HG03103 (cell line): Measurements from ENCODE around the gene IGSF9B.
A peak's percentile ranks its signal among the peaks of the same experiment; 100 is the strongest.

Experiments used
- ATAC-seq: cut with Tn5 transposase; IDR thresholded peaks from one replicate; pipeline ENCODE4 v1.9.1; 2021; ENCODE audit warnings: low read depth; ENCODE audit not compliant: unreplicated experiment

IGSF9B gene

DNA sequence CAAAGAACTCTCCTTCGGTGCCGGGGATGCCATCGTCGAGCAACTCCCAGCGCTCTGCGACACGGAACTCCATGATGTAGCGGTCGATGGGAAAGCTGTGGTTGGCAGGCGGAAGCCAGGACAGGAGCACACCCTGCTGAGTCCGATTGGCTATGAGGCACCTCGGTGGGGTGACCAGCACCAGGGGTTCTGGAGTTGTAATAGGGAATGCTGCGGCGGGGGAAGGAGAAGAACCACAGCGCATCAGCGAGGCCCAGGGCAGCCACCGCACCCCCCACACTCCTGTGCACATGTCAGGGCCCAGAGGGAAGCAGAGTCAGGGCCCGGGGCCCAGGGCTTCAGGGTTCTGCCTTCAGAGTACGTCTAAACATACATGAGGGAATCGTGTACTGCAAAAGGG is 31.0 kb downstream of the IGSF9B start:
- no peak for ATAC-seq

DNA sequence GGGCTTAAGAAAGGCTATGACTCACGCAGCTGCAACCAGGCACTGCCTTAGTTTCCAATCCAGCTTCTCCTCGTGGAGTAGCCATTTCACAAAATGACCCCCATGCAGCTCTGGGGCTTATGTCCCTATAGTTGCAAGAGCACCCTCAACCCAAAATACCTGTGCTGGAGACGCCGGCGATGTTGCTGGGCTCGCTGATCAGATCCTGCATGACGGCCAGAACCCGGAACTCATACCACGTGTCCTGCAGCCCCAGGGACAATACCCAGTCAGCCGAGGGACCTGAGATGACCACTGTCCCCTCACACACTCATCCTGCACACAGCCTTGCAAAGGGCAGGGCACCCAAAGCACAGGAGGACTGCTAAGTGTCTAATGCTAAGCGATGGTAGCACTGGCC is 32.1 kb downstream of the IGSF9B start:
- ATAC-seq, result no peak

DNA sequence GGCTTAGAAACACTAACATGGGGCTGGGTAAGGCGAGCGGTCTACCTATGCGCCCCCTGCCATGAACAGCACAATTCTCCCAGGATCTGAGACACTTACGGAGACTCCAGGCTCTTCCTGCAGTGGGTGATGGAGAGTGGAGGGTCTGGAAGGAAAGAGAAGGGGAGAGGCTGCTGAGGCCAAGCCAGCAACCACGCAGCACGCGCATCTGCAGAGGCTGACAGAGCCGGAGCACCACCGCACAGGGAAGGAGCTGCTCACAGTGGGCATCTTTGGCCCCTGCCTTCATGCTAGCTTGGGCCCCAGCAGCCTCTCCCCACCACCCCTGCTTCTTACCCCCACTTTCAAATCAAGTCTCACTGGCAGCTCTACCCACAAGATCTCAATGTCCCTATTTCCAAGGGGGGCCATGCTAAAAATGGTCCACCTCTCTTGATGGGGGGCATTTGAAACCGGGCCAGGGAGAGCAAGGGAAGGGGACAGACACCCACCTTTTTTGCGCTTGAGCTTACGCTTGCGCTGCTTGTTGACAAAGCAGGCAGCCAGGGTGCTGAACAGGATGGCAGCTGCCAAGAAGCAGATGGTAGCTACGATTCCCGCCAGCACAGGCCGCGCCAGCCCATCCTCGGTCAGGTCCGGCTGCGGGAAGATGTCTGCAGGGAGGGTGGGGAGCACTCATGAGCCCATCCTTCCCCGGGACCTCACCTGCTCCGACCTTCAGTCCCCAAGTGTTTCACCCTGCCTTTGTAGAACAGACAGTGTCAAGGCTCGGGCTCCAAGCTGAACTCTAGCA is 34.5 kb downstream of the IGSF9B start:
- no peak for ATAC-seq

DNA sequence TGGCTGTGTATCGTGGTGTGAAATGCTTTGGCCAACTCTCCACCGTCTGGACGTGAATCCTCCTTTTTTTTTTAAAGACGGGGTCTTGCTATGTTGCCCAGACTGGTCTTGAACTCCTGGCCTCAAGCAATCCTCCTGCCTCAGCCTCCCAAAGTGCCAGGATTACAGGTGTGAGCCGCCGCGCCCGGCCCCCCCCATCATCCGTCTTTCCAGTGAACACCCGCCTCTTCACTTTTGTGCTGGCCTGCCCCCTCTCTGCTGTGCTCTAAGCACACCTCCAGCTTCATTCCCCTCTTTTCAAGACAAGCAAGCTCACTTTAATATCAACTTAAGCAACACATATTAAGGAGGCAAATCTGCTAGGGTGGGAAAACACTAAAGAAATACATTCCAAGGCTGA is 35.3 kb downstream of the IGSF9B start:
- ATAC-seq, result no peak

DNA sequence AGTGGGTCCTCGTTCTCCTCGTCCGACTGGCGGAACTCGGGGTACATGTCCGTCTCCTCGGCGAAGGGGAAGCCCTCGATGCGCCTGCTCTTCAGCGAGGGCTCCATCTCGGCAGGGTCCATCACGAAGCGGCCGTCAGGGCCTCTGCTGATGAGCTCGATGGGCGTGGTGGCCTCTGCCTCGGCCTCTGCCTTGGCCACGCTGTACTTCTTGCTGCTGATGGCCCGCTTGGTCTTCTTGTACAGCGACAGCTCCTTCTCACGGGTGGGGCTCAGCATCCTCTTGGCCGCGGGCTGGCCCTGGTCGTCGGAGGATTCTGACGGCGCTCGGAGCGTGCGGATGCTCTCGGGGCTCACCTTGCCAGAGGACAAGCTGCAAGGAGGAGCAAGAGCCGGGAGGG is 35.7 kb downstream of the IGSF9B start:
- no peak for ATAC-seq

DNA sequence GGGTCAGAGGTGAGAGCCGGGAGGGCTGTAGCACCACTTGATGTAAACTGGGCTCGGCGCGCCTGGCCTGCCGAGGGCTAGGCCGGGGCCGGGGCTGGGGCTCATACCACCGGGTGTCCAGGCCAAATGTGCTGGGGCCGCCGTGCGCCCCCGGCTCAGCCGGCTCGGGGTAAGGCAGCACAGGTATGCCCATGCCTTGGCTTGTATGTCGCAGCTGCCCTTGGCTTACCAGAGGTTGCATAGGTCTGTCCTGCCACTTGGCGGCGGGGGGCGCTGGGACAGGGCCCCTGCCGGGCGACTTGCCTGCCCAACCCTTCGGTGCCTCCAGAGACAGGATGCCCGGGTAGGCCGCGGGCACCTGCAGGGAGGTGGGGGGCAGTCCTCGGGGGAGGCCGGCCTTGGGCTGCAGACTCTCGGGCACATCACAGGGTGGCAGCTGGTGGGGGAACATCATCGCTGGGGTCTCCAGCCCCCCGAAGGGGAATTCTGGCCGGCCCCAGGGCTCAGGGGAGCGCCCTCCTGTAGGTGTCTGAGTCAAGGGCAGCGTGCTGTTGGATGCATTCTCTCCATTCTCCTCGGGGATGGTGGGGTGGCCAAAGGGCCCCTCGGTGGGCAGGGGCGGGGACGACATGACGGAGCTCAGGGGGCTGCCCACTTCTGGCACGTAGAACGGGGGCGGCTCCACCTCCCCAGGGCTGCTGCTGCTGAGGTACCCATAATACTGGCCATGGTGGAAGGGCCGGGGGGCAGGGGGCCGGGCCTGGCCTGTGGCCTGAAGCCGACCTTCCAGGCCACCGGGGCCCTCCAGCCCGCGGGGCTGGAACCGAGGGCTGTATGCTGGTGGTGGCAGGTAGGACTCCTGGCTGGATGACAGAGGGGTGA is 36.4 kb downstream of the IGSF9B start:
- no peak for ATAC-seq

DNA sequence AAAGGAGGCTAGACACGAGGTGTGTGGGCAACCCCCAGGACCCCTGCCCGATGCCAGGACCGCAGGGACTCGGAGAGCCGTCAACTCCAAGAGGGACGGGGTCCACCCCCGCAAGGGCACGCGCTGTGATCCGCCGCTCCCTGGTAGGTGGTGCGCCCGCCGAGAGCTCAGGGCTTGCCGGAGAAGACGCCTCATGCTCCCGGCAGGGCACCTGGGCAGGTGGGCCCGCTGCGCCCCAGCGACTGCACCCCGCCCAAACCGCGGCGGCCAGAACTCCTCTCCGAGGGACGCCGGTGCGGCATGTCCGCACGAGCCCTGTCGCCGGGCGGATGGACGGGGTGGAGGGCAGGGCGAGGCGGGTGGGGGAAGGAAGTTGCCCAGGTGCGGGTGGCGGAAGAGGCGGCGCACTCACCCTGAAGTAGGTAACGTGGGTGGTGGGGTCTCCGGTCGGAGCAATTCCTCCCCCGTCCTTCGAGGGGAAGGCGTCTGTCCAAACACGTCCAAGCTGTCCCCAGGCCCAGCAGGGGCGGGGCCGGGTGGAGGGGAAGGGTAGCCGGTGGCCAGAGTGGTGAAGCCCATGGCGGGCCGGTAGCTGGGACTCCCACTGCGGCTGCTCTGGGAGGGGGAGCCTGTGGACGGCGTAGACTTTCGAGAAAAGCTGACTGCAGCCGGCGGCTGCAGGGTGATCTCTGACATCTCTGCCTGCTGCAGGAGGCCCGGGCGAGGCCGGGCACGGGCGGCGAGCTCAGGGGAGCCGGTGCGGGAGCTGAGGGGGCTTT is 37.2 kb downstream of the IGSF9B start:
- ATAC-seq, result no peak

DNA sequence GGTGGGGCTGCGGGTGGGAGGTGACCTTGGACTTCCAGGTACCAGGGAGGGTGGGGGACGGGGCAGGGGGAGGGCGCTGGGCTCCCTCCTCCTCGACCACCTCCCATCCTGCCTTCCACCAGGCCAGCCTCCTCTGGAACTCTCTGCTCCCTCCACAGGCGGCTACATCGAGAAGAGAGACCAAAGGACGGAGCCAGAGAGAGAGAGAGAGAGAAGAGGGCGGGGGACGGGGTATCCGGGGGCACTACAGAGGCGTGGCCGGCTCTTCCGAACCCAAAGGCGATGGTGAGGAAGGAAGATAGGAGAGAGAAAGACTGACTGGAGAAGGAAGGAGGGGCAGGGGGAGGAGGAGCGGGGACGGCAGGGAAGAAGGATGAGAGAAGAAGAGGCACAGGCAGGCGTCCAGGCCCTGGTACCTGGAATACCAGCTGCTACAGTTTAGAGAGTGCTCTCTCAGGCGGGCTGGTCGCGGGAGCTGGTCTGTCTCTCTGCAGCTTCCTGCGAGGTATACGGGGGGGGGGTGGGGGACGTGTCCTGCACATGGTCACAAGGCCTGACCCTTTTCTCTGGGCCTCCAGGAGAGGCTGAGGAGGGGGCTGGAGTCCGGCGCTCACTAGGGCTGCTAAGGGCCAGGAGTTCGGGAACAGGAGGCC is 38.0 kb downstream of the IGSF9B start:
- no peak for ATAC-seq

DNA sequence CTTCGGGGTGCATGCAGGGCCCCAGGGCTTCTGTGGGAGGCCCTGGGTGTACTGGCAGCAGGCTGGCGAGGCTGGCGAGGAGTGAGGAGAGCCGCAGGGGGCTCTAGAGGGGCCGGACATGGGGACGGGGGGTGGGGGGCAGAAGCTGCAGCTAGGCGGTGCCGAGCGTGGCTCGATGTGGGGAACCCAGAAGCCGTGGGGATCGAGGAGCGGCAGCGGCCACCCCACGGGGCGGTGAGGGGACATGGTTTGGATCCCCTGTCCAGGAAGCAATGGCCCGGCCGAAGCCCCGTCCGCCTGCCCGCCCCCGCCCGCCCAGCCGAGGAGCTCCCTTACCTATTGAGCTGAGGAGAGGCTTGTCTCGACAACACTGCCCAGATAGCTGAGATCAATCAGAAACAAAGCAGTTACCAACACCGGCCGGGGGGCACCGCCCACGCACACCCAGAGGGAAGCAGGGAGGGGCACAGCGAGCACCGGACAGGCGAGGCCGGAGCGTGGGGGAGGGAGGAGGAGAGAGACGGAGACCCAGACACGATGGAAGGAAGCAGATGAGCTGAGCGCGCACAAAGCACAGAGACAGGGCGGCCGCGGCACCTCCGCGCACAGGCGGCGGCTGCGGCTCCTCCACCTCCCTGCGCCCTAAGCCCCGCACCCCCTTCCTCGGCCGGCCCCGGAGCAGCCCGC is 38.7 kb downstream of the IGSF9B start:
- ATAC-seq, result no peak

DNA sequence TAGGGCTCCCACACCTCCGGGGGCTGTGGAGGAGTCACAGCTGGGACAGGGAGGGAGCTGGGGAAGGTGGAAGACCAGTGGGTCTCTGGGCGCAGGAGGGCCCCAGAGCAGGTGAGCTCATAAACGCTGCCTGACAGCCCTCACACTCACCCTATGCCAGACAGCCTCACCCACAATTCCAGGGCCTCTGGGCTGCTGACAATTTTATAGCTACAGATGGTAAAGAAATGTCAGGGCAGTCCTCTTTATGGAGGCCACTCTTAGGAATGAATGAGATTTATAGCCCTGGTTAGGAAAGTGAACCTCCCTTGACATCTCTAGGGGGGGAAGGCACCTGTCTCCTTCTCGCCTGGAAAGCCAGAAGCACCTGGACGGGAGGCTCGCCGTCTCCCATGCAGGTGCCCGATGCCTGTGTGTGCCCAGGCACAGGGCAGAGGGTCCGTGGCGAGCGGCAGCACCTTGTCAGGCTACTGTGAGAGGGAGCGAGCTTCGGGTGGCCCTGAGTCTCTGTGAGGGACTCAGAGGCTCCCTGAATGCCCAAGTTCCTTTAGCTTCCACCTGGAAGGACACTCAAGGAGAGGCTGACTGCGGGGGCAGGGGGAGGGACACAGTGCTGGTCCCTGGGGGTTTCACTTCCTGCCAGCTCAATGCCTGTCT is 39.9 kb downstream of the IGSF9B start:
- no peak for ATAC-seq

DNA sequence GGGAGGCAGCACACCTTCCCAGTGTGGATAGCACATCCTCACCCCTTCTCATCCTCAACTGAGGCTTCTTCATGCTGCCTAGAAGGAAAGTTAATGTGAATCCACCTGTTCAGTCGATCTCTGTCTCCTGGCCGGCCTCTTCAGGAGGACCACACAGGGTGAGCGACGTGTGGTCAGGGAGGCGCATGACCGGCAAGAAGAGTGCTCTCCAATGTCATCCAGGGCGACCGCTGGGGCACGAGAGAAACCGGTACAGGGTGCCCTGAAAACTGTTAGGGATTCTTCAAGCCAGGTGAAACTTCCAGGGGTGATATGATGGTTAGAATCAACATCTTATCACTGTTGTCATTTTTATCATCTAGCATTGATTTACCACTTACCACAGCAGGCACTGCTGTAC is 43.0 kb downstream of the IGSF9B start:
- no peak for ATAC-seq

DNA sequence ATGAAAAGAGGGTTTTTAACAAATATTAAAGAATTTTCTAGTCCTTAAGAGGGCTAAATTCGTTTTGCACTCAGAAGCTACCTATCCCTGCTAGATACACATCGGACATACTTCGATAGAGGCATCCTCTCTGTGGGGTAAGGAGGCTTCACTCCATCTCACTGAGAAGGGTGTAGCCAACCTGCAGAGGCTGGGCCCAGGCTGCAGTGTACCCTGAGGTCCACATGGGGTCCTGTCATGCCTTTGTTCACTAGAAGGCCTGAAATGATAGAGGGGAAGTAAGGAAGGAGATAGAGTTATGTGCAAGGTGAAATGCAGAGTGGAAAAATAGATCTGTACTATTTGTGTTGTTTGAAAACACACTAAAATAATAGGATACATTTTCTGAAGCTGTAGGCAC is 45.6 kb downstream of the IGSF9B start:
- ATAC-seq, result no peak

DNA sequence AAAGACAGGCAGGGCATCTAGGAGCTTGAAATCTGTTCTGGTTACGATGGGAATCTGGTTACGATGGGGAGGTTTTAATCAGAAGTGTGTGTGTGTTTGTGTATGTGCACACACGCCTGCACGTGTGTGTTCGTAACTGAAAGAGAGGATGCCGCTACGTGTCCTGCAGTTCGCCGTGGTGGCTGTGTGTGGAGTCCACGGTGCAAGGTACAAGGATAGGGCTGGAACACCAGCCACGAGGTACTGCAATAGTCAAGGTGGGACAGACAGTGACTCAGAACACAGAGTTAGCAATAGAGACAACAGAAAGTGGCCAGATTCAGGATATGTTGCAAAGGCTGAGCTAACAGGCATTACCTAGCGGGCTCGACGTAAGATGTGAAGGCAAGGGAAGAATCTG is 46.7 kb downstream of the IGSF9B start:
- no peak for ATAC-seq

DNA sequence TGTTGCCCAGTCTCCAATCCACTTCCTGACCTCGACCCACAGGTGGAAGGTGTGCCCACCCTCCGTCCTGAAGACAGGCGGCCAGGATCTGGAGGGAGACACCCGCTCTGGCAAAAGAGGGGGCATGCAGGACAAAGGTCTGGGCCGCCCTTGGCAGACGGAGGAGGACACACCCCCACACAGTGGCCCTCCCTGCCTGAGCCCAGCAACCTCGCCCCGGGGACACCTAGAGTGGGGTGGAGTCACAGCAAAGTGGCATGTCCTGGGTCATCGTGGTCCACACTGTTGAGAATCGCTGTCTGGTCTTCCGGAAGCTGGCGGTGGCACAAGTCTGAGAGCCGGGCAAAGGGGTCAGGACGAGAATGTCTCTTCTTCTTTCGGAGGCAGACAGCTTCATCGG is 47.9 kb downstream of the IGSF9B start:
- no peak for ATAC-seq

DNA sequence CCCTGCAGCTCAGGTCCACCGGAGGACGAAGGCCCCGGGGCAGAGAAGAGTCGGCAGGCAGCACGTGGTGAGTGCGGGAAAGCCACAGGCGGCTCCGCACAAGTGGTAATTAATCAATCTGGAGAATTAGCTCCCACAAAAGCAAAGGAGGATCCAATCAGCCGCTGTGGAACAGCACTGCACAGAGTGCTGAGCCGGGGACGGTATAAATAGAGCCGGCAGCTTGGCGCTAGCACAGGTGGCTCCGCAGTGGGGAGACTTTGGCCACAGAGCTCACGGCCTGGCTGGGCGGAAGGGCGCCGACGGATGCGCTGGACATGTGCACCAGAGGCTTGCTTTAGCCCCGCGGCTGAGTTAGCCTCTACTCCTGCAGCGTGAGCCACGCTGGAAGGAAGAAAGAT is 48.9 kb downstream of the IGSF9B start:
- ATAC-seq, result no peak

DNA sequence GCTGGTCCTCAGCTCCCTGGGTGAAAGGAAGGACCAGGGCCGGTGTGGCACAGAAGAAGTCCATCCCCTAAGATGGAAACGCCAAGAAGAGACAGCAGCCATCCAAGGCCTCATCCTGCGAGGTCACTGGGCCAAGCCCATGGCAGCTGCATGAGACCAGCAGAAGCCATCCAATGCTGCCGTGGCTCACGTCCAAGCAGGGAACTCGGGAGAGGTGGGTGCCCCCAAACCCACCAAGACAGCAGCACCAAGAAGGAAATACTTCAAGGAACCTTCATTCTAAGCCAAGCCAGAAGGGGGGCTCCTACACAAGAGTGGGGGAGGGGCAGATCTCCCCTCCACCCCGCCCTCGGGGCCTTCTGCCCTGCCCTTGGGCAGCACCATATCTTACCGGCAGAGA is 49.6 kb downstream of the IGSF9B start:
- no peak for ATAC-seq

DNA sequence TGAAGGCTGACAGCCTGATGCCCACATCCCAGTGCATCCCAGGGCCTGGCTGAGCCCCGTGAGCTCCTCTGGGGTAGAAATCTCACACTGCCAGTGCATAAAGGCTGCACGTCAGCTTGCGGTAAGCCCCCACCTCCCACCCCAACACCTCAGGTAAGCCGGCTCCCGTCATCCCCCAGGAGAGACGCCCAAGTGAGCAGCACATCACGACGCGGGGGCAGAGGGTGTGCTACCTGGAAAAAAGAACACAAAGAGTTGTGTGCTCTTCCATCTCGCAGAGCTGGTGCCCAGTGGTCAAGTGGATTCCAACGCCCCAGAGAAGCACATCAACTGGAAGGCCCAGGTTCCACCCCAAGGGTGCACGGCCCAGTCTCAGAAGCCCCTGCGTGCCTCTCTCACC is 50.0 kb downstream of the IGSF9B start:
- ATAC-seq, result no peak

DNA sequence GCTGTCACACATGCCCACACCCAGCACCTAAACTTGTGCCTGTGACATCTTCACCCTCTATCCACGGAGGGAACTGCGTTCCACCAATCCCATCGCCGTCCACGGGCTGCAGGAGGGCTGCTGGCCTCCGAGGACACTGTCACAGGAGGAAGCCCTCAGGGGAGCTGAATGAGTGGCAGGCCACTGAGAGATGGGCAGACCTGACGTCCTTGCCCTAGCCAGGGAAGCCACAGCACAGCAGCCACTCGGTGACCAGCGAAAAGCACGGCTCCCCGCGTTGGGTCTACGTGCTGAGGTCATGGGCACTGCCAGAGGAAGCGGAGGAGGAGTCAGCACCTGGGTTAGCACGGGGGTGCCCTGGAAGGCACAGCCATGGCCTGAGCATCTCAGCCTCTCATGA is 50.5 kb downstream of the IGSF9B start:
- ATAC-seq, result no peak

DNA sequence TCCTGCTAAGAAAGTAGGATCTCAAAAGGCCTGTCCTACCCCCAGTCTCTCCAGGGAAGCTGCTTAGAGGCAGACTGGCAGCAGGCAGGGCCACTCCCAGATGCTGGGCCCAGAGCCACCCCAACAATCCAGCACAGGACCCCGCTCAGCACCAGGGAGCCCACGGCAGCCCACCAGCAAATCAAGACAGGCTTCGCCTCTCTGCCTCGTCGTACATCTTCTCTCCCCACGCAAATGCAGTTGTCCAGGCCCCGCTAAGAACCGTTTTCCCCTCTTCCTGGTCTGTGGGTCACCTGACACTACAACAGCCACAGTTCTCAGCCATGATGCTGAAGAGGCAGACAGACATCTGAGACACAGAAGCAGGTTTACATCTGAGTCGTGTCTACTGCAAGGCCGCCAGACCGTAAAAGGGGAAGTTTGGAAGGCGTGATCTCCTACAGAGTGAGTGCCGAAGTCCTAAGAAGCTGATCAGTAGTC is 51.1 kb downstream of the IGSF9B start:
- ATAC-seq, result peak; percentile 75
